WTC11 (cell line): ENCODE measurements around the gene PLA2G1B. TPM values are rescaled to one million over a fixed set of nuclear protein-coding genes. Genes with fewer than 3 reads are reported as not detected.

Experiments
- ATAC-seq: fragments of 200-7000 bp; cut with Tn5 transposase; 2 replicates; pipeline ENCODE4 v1.10.0; 2021; ENCODE audit warnings: mild to moderate bottlenecking, moderate library complexity
- CTCF ChIA-PET: fragments of 300-600 bp; sonication (Branson Sonifier 250); formaldehyde crosslinking; loops from one replicate; lab custom pipeline; 2021; ENCODE audit warnings: antibody characterized with exemption; lab: Charles Lee
- POLR2A ChIA-PET: fragments of 350-600 bp; sonication (Branson Sonifier 250); formaldehyde crosslinking; loops from one replicate; lab custom pipeline; 2021; ENCODE audit warnings: antibody characterized with exemption; lab: Charles Lee
- DNase-seq: peaks from one replicate; pipeline ENCODE4 v3.0.0; 2021; ENCODE audit warnings: low spot score
- H3K27ac Mint-ChIP-seq: 2 replicates; pipeline ENCODE4 v1.8.0; 2021; ENCODE audit warnings: mixed read lengths
- H3K27me3 Mint-ChIP-seq: 2 replicates; pipeline ENCODE4 v1.8.0; 2021; ENCODE audit warnings: low read depth, mild to moderate bottlenecking, moderate library complexity, mixed read lengths
- H3K36me3 Mint-ChIP-seq: 2 replicates; pipeline ENCODE4 v1.8.0; 2021; ENCODE audit warnings: mixed read lengths
- H3K4me1 Mint-ChIP-seq: 2 replicates; pipeline ENCODE4 v1.8.0; 2022; ENCODE audit warnings: mixed read lengths
- H3K4me3 Mint-ChIP-seq: 2 replicates; pipeline ENCODE4 v1.8.0; 2021; ENCODE audit warnings: mild to moderate bottlenecking, moderate library complexity, mixed read lengths
- H3K9me3 Mint-ChIP-seq: 2 replicates; pipeline ENCODE4 v1.8.0; 2021; ENCODE audit warnings: mixed read lengths
- E2F1 ChIP-seq: sonication (generic); formaldehyde crosslinking; IDR thresholded peaks from 2 replicates; pipeline ENCODE4 v1.8.0; 2022; ENCODE audit warnings: mild to moderate bottlenecking, missing genetic modification reagents
- EMX1 ChIP-seq: fragments of 250-450 bp; sonication (Bioruptor Pico); IDR thresholded peaks from 2 replicates; pipeline ENCODE4 v1.8.0; 2021; ENCODE audit warnings: mild to moderate bottlenecking
- ETV6 ChIP-seq: sonication (generic); formaldehyde crosslinking; IDR thresholded peaks from 2 replicates; pipeline ENCODE4 v1.8.1; 2022; ENCODE audit warnings: mild to moderate bottlenecking, missing genetic modification reagents
- GABPB1 ChIP-seq: sonication (generic); formaldehyde crosslinking; IDR thresholded peaks from 2 replicates; pipeline ENCODE4 v1.8.1; 2023; ENCODE audit warnings: mild to moderate bottlenecking, missing genetic modification reagents
- GTF2I ChIP-seq: fragments of 250-450 bp; sonication (Bioruptor Pico); conservative IDR thresholded peaks from 2 replicates; pipeline ENCODE4 v1.4.0; 2021; ENCODE audit warnings: mild to moderate bottlenecking
- NFE2L1 ChIP-seq: sonication (generic); formaldehyde crosslinking; IDR thresholded peaks from 2 replicates; pipeline ENCODE4 v1.8.1; 2023; ENCODE audit warnings: missing genetic modification reagents
- NR2C2 ChIP-seq: sonication (generic); formaldehyde crosslinking; IDR thresholded peaks from 2 replicates; pipeline ENCODE4 v1.8.0; 2022; ENCODE audit warnings: mild to moderate bottlenecking, missing genetic modification reagents
- SOX15 ChIP-seq: fragments of 250-450 bp; sonication (Bioruptor Pico); IDR thresholded peaks from 2 replicates; pipeline ENCODE4 v1.9.0; 2021; ENCODE audit warnings: mild to moderate bottlenecking
- TEAD1 ChIP-seq: sonication (generic); formaldehyde crosslinking; IDR thresholded peaks from 2 replicates; pipeline ENCODE4 v1.8.0; 2022; ENCODE audit warnings: mild to moderate bottlenecking, missing genetic modification reagents
- USF2 ChIP-seq: sonication (generic); formaldehyde crosslinking; IDR thresholded peaks from 2 replicates; pipeline ENCODE4 v1.8.1; 2023; ENCODE audit warnings: mild to moderate bottlenecking, missing genetic modification reagents, moderate library complexity
- ZBTB21 ChIP-seq: sonication (generic); formaldehyde crosslinking; IDR thresholded peaks from 2 replicates; pipeline ENCODE4 v1.8.1; 2023; ENCODE audit warnings: mild to moderate bottlenecking, missing genetic modification reagents, borderline replicate concordance
- ZNF121 ChIP-seq: sonication (generic); formaldehyde crosslinking; IDR thresholded peaks from 2 replicates; pipeline ENCODE4 v1.8.0; 2023; ENCODE audit warnings: missing genetic modification reagents
- ZNF396 ChIP-seq: fragments of 250-450 bp; sonication (Bioruptor Pico); IDR thresholded peaks from 2 replicates; pipeline ENCODE4 v1.8.0; 2021; ENCODE audit warnings: mild to moderate bottlenecking, moderate library complexity, borderline replicate concordance
- total RNA-seq: library from RNA; stranded (reverse); gene quantifications from 3 replicates; pipeline ENCODE4 v1.2.3, GENCODE V29; 2021
- TF ChIP-seq, protein P1 (sequence below): sonication (generic); formaldehyde crosslinking; IDR thresholded peaks from 2 replicates; pipeline ENCODE4 v1.8.0; 2023; ENCODE audit warnings: mild to moderate bottlenecking, missing genetic modification reagents
- TF ChIP-seq, protein P2 (sequence below): fragments of 250-450 bp; sonication (Bioruptor Pico); IDR thresholded peaks from 2 replicates; pipeline ENCODE4 v1.8.0; 2021; ENCODE audit warnings: mild to moderate bottlenecking
- TF ChIP-seq, protein P3 (sequence below): sonication (generic); formaldehyde crosslinking; IDR thresholded peaks from 2 replicates; pipeline ENCODE4 v1.8.0; 2022; ENCODE audit warnings: mild to moderate bottlenecking, missing genetic modification reagents
- TF ChIP-seq, protein P4 (sequence below): fragments of 250-450 bp; sonication (Bioruptor Pico); IDR thresholded peaks from 2 replicates; pipeline ENCODE4 v1.9.0; 2021; ENCODE audit warnings: mild to moderate bottlenecking
- TF ChIP-seq, protein P5 (sequence below): sonication (generic); formaldehyde crosslinking; IDR thresholded peaks from 2 replicates; pipeline ENCODE4 v1.8.1; 2022; ENCODE audit warnings: mild to moderate bottlenecking, missing genetic modification reagents, moderate library complexity, borderline replicate concordance
- TF ChIP-seq, protein P6 (sequence below): sonication (generic); formaldehyde crosslinking; IDR thresholded peaks from 2 replicates; pipeline ENCODE4 v1.8.1; 2023; ENCODE audit warnings: mild to moderate bottlenecking, missing genetic modification reagents

Gene PLA2G1B
- total RNA-seq, 1 experiment from 2014 or later, result 1.8 TPM

GRCh38 chr12:120353556-120354317, 26.2 kb upstream of the PLA2G1B start:
- Mint-ChIP-seq H3K4me3 (no peak overlapping the region), H3K9me3 (no peaks in the 10 kb centered on the region), H3K27ac (no peak overlapping the region), H3K4me1 (peaks cover 6% of the 10 kb centered on the region), H3K36me3 (peaks cover 48% of the 10 kb centered on the region), H3K27me3 (no peaks in the 10 kb centered on the region)
- POLR2A ChIA-PET, result no interaction called here
- ATAC-seq, result no peak
- no peak for DNase-seq
- peak; percentile 24; the same call in 1 of the 2 replicates for TF ChIP-seq ZNF121
- TF ChIP-seq TEAD1, result no peak
- CTCF ChIA-PET, result interaction anchor here (0.7 to 2.7 kb wide), 3 partner anchors 14 to 113 kb away, joined by 3 to 11 read pairs (median 3); no protein-coding TSS in a partner anchor

DNA sequence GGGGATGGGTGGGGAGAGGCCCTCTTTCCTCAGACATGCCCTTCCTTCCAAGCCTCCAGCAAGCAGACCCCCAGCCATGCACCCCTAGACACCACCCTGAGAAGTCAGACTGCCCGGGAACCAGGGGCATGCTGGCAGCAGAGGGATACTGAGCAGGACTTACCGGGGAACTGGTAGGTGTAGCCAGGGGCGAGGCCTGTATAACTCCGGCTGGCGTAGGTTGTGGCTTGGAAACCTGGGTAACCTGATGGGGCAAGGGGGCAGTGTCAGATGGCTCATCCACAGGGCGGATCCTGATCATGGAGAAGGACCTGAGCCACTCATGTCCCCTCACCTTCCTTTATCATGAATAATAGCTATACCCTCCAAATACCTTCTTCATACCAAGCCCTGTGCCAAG, 25.6 kb upstream of the PLA2G1B start:
- ChIA-PET CTCF (interaction anchor here (0.7 to 2.7 kb wide), 2 partner anchors 13 to 77 kb away, joined by 3 to 11 read pairs; no protein-coding TSS in a partner anchor), POLR2A (no interaction called here)
- H3K4me1 Mint-ChIP-seq, result peaks cover 2% of the 10 kb centered on the region
- DNase-seq (no peak), ATAC-seq (no peak)
- no peak overlapping the region for H3K4me3 Mint-ChIP-seq
- TF ChIP-seq, protein P1, sequence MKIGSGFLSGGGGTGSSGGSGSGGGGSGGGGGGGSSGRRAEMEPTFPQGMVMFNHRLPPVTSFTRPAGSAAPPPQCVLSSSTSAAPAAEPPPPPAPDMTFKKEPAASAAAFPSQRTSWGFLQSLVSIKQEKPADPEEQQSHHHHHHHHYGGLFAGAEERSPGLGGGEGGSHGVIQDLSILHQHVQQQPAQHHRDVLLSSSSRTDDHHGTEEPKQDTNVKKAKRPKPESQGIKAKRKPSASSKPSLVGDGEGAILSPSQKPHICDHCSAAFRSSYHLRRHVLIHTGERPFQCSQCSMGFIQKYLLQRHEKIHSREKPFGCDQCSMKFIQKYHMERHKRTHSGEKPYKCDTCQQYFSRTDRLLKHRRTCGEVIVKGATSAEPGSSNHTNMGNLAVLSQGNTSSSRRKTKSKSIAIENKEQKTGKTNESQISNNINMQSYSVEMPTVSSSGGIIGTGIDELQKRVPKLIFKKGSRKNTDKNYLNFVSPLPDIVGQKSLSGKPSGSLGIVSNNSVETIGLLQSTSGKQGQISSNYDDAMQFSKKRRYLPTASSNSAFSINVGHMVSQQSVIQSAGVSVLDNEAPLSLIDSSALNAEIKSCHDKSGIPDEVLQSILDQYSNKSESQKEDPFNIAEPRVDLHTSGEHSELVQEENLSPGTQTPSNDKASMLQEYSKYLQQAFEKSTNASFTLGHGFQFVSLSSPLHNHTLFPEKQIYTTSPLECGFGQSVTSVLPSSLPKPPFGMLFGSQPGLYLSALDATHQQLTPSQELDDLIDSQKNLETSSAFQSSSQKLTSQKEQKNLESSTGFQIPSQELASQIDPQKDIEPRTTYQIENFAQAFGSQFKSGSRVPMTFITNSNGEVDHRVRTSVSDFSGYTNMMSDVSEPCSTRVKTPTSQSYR (CRISPR knock-in tag), result no peak
- TF ChIP-seq, protein P2, sequence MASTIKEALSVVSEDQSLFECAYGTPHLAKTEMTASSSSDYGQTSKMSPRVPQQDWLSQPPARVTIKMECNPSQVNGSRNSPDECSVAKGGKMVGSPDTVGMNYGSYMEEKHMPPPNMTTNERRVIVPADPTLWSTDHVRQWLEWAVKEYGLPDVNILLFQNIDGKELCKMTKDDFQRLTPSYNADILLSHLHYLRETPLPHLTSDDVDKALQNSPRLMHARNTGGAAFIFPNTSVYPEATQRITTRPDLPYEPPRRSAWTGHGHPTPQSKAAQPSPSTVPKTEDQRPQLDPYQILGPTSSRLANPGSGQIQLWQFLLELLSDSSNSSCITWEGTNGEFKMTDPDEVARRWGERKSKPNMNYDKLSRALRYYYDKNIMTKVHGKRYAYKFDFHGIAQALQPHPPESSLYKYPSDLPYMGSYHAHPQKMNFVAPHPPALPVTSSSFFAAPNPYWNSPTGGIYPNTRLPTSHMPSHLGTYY, result no peak
- TF ChIP-seq NR2C2 (CRISPR knock-in tag) (no peak), ZNF396 (CRISPR knock-in tag) (no peak), NFE2L1 (CRISPR knock-in tag) (no peak), ETV6 (no peak), SOX15 (no peak), GTF2I (CRISPR knock-in tag) (no peak)
- TF ChIP-seq, protein P3, sequence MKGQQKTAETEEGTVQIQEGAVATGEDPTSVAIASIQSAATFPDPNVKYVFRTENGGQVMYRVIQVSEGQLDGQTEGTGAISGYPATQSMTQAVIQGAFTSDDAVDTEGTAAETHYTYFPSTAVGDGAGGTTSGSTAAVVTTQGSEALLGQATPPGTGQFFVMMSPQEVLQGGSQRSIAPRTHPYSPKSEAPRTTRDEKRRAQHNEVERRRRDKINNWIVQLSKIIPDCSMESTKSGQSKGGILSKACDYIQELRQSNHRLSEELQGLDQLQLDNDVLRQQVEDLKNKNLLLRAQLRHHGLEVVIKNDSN (CRISPR knock-in tag), result no peak
- TF ChIP-seq, protein P4, sequence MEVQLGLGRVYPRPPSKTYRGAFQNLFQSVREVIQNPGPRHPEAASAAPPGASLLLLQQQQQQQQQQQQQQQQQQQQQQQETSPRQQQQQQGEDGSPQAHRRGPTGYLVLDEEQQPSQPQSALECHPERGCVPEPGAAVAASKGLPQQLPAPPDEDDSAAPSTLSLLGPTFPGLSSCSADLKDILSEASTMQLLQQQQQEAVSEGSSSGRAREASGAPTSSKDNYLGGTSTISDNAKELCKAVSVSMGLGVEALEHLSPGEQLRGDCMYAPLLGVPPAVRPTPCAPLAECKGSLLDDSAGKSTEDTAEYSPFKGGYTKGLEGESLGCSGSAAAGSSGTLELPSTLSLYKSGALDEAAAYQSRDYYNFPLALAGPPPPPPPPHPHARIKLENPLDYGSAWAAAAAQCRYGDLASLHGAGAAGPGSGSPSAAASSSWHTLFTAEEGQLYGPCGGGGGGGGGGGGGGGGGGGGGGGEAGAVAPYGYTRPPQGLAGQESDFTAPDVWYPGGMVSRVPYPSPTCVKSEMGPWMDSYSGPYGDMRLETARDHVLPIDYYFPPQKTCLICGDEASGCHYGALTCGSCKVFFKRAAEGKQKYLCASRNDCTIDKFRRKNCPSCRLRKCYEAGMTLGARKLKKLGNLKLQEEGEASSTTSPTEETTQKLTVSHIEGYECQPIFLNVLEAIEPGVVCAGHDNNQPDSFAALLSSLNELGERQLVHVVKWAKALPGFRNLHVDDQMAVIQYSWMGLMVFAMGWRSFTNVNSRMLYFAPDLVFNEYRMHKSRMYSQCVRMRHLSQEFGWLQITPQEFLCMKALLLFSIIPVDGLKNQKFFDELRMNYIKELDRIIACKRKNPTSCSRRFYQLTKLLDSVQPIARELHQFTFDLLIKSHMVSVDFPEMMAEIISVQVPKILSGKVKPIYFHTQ (CRISPR knock-in tag), result no peak
- no peaks in the 10 kb centered on the region for H3K27me3 Mint-ChIP-seq
- no peak overlapping the region for H3K27ac Mint-ChIP-seq
- peaks cover 46% of the 10 kb centered on the region for H3K36me3 Mint-ChIP-seq
- H3K9me3 Mint-ChIP-seq, result no peaks in the 10 kb centered on the region

DNA sequence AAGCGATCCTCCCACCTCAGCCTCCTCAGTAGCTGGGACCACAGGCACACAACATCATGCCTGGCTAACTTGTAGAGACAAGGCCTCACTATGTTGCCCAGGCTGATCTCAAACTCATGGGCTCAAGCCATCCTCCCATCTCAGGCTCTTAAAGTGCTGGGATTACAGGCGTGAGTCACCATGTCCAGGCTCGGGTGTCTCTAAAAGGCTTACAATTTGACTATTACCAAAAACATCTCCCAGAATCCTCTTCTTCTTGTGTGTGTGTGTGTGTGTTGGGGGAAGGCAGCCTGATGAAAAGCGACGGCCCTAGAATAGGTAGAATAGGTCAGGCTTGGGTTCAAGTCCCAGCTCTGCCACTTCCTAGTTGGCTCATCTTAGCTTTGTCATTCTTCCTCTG, 24.5 kb upstream of the PLA2G1B start:
- H3K4me3 Mint-ChIP-seq, result no peak overlapping the region
- no peaks in the 10 kb centered on the region for H3K4me1 Mint-ChIP-seq
- no peaks in the 10 kb centered on the region for H3K27me3 Mint-ChIP-seq
- CTCF ChIA-PET, result interaction anchor here (0.9 to 2.0 kb wide), 4 partner anchors 15 to 124 kb away, joined by 3 to 6 read pairs (median 4); no protein-coding TSS in a partner anchor
- peaks cover 41% of the 10 kb centered on the region for H3K36me3 Mint-ChIP-seq
- POLR2A ChIA-PET, result no interaction called here
- no peaks in the 10 kb centered on the region for H3K9me3 Mint-ChIP-seq
- H3K27ac Mint-ChIP-seq, result no peak overlapping the region
- ATAC-seq (no peak), DNase-seq (no peak)
- TF ChIP-seq USF2 (CRISPR knock-in tag), result no peak
- TF ChIP-seq GTF2I (CRISPR knock-in tag), result no peak
- no peak for TF ChIP-seq TEAD1
- no peak for TF ChIP-seq GABPB1 (CRISPR knock-in tag)
- TF ChIP-seq NR2C2 (CRISPR knock-in tag), result no peak
- TF ChIP-seq ZBTB21 (CRISPR knock-in tag), result no peak
- TF ChIP-seq E2F1 (CRISPR knock-in tag), result no peak
- TF ChIP-seq EMX1, result no peak
- TF ChIP-seq, protein P5, sequence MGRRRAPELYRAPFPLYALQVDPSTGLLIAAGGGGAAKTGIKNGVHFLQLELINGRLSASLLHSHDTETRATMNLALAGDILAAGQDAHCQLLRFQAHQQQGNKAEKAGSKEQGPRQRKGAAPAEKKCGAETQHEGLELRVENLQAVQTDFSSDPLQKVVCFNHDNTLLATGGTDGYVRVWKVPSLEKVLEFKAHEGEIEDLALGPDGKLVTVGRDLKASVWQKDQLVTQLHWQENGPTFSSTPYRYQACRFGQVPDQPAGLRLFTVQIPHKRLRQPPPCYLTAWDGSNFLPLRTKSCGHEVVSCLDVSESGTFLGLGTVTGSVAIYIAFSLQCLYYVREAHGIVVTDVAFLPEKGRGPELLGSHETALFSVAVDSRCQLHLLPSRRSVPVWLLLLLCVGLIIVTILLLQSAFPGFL (CRISPR knock-in tag), result no peak
- TF ChIP-seq, protein P6, sequence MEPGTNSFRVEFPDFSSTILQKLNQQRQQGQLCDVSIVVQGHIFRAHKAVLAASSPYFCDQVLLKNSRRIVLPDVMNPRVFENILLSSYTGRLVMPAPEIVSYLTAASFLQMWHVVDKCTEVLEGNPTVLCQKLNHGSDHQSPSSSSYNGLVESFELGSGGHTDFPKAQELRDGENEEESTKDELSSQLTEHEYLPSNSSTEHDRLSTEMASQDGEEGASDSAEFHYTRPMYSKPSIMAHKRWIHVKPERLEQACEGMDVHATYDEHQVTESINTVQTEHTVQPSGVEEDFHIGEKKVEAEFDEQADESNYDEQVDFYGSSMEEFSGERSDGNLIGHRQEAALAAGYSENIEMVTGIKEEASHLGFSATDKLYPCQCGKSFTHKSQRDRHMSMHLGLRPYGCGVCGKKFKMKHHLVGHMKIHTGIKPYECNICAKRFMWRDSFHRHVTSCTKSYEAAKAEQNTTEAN (CRISPR knock-in tag), result no peak
- no peak for TF ChIP-seq SOX15
